Measurements from ENCODE around the gene DIDO1. TPM values are rescaled to one million over a fixed set of nuclear protein-coding genes. Genes with fewer than 3 reads are reported as not detected.
A peak's percentile ranks its signal among the peaks of the same experiment; 100 is the strongest.

Gene DIDO1
- total and polyA plus RNA-seq, 2 of the 13 experiments (the other 11 are each of a cell fraction or from before 2014, with no cell fraction given), result 75.0 to 75.1 TPM

GRCh38 chr20:62876902-62877816 lies 49.1 kb downstream of the DIDO1 start (continued):
- TF ChIP-seq, protein P1, sequence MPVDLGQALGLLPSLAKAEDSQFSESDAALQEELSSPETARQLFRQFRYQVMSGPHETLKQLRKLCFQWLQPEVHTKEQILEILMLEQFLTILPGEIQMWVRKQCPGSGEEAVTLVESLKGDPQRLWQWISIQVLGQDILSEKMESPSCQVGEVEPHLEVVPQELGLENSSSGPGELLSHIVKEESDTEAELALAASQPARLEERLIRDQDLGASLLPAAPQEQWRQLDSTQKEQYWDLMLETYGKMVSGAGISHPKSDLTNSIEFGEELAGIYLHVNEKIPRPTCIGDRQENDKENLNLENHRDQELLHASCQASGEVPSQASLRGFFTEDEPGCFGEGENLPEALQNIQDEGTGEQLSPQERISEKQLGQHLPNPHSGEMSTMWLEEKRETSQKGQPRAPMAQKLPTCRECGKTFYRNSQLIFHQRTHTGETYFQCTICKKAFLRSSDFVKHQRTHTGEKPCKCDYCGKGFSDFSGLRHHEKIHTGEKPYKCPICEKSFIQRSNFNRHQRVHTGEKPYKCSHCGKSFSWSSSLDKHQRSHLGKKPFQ (CRISPR knock-in tag; IDR thresholded peaks at IDR 0.05; ENCODE audit: insufficient replicate concordance), result no peak
- no peak for TF ChIP-seq NCOA1 (CRISPR knock-in tag; IDR thresholded peaks at IDR 0.05)
- no peak for TF ChIP-seq MXD4 (CRISPR knock-in tag; IDR thresholded peaks at IDR 0.05)
- no peak for TF ChIP-seq ZC3H4 (CRISPR knock-in tag; IDR thresholded peaks at IDR 0.05; ENCODE audit: borderline replicate concordance)
- 0 out of 2 replicates have a peak, but pooled peaks have one; percentile 41 for TF ChIP-seq NCOR1 (IDR thresholded peaks at IDR 0.05; ENCODE audit: borderline replicate concordance, low read length)
- TF ChIP-seq GTF3A (CRISPR knock-in tag; conservative IDR thresholded peaks at IDR 0.05), result no peak
- no peak for TF ChIP-seq SOX5 (CRISPR knock-in tag; IDR thresholded peaks at IDR 0.05; ENCODE audit: borderline replicate concordance)
- peak; percentile 57 for TF ChIP-seq ZBTB7B (CRISPR knock-in tag; IDR thresholded peaks at IDR 0.05)
- TF ChIP-seq TCF7L2 (IDR thresholded peaks at IDR 0.05; ENCODE audit: low read depth, low read length), result no peak
- TF ChIP-seq MIER2 (CRISPR knock-in tag; IDR thresholded peaks at IDR 0.05), result no peak
- TF ChIP-seq ZNF441 (CRISPR knock-in tag; IDR thresholded peaks at IDR 0.05; ENCODE audit: borderline replicate concordance), result peak; percentile 66; the same call in 1 of the 2 replicates
- no peak for TF ChIP-seq ZNF75D (CRISPR knock-in tag; IDR thresholded peaks at IDR 0.05; ENCODE audit: borderline replicate concordance)
- TF ChIP-seq, protein P2, sequence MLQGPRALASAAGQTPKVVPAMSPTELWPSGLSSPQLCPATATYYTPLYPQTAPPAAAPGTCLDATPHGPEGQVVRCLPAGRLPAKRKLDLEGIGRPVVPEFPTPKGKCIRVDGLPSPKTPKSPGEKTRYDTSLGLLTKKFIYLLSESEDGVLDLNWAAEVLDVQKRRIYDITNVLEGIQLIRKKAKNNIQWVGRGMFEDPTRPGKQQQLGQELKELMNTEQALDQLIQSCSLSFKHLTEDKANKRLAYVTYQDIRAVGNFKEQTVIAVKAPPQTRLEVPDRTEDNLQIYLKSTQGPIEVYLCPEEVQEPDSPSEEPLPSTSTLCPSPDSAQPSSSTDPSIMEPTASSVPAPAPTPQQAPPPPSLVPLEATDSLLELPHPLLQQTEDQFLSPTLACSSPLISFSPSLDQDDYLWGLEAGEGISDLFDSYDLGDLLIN (CRISPR knock-in tag; IDR thresholded peaks at IDR 0.05; ENCODE audit: borderline replicate concordance), result no peak
- TF ChIP-seq, protein P3, sequence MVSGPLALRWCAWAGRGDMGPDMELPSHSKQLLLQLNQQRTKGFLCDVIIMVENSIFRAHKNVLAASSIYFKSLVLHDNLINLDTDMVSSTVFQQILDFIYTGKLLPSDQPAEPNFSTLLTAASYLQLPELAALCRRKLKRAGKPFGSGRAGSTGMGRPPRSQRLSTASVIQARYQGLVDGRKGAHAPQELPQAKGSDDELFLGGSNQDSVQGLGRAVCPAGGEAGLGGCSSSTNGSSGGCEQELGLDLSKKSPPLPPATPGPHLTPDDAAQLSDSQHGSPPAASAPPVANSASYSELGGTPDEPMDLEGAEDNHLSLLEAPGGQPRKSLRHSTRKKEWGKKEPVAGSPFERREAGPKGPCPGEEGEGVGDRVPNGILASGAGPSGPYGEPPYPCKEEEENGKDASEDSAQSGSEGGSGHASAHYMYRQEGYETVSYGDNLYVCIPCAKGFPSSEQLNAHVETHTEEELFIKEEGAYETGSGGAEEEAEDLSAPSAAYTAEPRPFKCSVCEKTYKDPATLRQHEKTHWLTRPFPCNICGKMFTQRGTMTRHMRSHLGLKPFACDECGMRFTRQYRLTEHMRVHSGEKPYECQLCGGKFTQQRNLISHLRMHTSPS (CRISPR knock-in tag; IDR thresholded peaks at IDR 0.05; ENCODE audit: low read depth), result 0 out of 2 replicates have a peak, but pooled peaks have one; percentile 34
- no peak for TF ChIP-seq CEBPB (IDR thresholded peaks at IDR 0.05; ENCODE audit: borderline replicate concordance, low read depth, low read length)
- TF ChIP-seq MNT (IDR thresholded peaks at IDR 0.05), result no peak
- TF ChIP-seq ZNF776 (CRISPR knock-in tag; IDR thresholded peaks at IDR 0.05), result no peak
- TF ChIP-seq ZNF780A (CRISPR knock-in tag; IDR thresholded peaks at IDR 0.05), result no peak
- TF ChIP-seq ZNF605 (CRISPR knock-in tag; IDR thresholded peaks at IDR 0.05), result no peak
- no peak for TF ChIP-seq ZFP36L1 (CRISPR knock-in tag; IDR thresholded peaks at IDR 0.05)
- TF ChIP-seq, protein P4, sequence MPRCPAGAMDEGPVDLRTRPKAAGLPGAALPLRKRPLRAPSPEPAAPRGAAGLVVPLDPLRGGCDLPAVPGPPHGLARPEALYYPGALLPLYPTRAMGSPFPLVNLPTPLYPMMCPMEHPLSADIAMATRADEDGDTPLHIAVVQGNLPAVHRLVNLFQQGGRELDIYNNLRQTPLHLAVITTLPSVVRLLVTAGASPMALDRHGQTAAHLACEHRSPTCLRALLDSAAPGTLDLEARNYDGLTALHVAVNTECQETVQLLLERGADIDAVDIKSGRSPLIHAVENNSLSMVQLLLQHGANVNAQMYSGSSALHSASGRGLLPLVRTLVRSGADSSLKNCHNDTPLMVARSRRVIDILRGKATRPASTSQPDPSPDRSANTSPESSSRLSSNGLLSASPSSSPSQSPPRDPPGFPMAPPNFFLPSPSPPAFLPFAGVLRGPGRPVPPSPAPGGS (CRISPR knock-in tag; IDR thresholded peaks at IDR 0.05), result no peak
- no peak for TF ChIP-seq ARNT (IDR thresholded peaks at IDR 0.05)

Measured in HepG2 (cell line).